IPS-NIHi7 (cell line): ENCODE results near the gene TMEM198.

Experiments
- DNase-seq: peaks from one replicate; pipeline ENCODE4 v3.0.0; 2012; ENCODE audit warnings: mixed read lengths; ENCODE audit errors: extremely low spot score

Gene TMEM198

GRCh38 chr2:219544567-219544966 lies 739 bp downstream of the TMEM198 start:
- no peak for DNase-seq

GRCh38 chr2:219545295-219545942 lies 1.6 kb downstream of the TMEM198 start:
- DNase-seq, result no peak

GRCh38 chr2:219545943-219546352 lies 2.1 kb downstream of the TMEM198 start:
- no peak for DNase-seq

- DNase-seq, result no peak
Observed at GRCh38 chr2:219547621-219548020, 3.8 kb downstream of the TMEM198 start.

DNA sequence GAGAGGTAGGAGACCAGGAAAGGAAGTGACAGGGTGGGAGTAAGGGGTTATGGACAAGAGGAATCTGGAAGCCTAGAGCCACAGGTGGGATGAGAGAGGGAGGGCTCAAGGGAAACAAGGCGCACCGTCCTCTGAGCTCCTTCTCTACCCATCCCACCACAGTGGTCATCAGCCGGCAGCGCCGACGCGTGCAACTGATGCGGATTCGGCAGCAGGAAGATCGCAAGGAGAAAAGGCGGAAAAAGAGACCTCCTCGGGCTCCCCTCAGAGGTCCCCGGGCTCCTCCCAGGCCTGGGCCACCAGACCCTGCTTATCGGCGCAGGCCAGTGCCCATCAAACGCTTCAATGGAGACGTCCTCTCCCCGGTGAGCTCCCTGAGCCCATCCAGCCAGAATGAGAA lies 5.2 kb downstream of the TMEM198 start:
- no peak for DNase-seq

- DNase-seq, result no peak
Observed at GRCh38 chr2:219549619-219550018, 5.8 kb downstream of the TMEM198 start.

DNA sequence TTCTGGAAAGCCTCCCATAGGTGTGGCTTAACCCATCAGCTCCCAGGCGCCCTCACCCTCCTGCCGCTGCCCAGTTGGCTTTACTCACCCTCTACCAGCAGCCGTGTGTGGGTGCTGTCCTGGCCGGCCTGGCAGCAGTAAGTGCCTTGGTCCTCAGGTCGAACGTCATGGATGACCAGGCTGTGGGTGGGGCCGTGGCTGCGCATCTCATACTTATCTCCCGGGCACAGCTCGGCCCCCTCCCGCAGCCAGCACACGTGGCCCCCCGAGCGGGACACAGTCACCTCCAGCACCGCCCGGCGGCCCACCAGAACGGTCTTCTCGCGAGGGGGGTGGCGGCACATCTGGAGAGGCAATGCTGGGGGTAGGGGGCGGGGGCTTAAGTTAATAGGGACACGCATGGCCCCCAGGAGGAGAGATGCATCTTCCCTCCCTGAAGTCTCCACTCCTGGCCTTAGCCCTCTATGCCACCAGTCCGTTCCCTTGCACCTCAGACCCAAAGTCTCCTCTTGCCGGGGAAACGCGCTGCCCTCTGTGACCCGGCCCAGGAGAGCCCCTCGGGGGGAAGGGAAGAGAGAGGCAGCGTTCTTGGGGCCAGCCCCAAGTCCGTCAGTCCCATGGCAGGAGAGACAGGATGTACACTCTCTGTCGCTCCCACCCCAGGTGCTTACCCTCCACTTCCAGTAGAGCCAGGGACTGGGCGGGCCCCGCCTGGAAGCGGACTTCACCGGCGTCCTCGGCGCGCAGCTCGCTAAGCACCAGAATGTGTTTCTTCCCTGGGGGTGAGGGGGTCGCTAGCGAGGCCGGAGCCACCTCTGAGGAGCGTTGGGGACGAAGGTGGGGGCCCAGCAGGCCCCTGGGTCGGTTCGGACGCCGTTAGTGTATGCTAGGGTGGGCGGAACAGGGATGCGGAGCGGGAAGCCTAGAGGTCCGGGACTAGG lies 7.9 kb downstream of the TMEM198 start:
- no peak for DNase-seq

DNA sequence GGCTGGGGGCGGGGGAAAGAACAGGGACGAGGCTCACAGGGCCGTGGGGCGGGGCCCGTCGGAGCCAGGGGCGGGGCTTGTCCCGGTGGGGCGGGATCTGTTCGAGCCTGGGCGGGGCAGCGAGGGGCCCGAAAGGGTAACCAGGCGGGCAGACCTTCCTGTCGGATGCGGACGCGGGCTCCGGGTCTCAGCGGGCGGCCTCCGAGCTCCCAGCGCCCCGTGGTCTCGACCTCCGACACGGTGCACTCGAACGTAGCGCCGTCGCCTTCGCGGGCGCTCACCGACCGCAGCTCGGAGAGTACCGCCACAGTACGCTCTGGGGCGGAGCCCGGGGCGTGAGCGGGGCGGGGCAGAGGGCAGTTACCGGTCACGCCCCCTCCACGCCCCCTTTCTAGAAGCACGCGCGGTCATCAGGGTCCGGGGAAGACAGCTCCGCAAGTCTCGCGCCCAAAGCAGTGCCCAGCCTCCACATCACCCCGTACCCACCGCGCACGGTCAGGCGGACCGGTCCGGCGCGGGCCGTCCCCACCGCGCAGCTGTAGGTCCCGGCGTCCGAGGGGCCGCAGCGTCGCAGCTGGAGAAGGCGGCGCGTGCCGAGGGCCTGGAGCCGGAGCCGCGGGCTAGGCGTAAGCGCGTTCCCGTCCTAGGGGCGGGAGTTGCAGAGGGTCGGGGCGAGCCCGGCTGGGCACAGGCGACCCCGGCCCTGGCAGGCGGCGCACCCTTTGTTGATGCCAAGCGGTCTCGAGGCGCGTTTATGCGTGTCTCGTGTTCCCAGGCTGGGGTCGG lies 8.7 kb downstream of the TMEM198 start:
- DNase-seq, result peak; percentile 91

GRCh38 chr2:219553168-219553417 lies 9.3 kb downstream of the TMEM198 start:
- no peak for DNase-seq

- no peak for DNase-seq
Observed at GRCh38 chr2:219553463-219553963, 9.7 kb downstream of the TMEM198 start.

- no peak for DNase-seq
Observed at GRCh38 chr2:219554350-219554749, 10.5 kb downstream of the TMEM198 start.

- DNase-seq, result no peak
Observed at GRCh38 chr2:219555956-219556355, 12.1 kb downstream of the TMEM198 start.

GRCh38 chr2:219556413-219556812 lies 12.6 kb downstream of the TMEM198 start:
- DNase-seq, result no peak

DNA sequence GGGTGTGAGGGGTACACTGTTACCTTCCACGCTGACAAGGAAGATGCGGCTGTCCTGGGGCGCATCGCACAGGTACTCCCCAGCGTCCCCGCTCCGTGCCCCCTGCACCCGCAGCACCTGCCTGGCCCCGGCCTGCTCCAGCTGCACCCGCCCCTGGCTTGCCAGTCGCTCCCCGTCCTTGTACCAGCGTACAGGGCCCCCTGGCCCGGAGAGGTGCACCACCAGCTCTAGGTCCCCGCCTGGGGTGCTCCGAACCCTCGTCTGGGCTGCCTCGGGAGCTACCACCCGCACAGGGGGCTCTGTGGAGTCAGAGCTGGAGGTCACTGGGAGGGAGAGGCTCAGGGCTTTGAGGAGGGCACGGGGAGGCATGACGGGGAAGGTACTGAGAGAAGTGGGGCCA lies 13.5 kb downstream of the TMEM198 start:
- DNase-seq, result no peak

GRCh38 chr2:219557791-219558785 lies 14.3 kb downstream of the TMEM198 start:
- DNase-seq, result no peak

DNA sequence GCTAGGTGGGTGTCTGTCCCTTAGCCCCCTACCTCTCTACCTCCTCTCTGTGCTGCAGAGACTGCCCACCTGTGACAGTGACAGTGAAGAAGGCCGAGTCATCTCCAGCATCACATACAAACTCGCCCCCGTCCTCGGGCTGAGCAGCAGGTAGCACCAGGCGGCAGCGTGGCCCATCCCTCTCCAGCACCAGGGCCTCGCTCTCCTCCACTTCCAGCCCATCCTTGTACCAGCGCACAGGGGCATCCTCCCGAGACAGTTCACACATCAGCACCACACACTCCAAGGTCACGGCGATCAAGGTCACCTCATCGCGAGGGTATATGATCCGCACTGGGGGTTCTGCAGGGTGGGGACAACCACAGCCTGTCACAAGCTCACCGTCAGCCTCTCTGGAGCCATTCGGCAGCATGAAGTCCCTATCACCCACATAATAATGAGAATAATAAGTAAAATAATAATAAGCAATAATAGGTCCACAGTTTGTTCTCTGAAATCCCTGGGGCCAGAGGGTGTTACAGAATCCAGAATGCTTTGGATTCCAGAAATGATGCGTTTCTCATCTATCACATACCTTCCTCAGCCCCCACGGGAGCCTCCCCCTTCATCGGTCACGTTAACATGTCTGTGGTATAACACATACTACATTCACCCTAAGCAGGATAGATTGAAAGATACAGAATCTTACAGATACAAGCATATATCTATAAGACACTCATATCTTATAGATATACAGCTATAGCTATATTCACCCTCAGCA lies 15.5 kb downstream of the TMEM198 start:
- DNase-seq, result no peak

GRCh38 chr2:219560037-219560892 lies 16.4 kb downstream of the TMEM198 start:
- DNase-seq, result no peak

DNA sequence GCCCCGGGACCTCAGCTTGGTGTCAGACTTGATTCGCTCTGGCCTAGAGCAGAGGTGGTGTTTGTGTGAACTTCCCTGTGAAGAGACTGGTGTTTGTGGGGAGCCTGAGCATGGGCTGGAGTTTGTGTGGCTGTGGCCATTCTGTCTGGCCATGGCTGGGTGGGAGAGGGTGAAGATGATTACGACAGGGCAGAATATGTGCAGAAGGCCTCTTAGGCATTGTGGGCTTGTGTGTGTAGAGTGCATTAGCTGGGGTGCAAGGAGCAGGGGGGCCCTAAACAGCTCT lies 17.0 kb downstream of the TMEM198 start:
- DNase-seq, result no peak

DNA sequence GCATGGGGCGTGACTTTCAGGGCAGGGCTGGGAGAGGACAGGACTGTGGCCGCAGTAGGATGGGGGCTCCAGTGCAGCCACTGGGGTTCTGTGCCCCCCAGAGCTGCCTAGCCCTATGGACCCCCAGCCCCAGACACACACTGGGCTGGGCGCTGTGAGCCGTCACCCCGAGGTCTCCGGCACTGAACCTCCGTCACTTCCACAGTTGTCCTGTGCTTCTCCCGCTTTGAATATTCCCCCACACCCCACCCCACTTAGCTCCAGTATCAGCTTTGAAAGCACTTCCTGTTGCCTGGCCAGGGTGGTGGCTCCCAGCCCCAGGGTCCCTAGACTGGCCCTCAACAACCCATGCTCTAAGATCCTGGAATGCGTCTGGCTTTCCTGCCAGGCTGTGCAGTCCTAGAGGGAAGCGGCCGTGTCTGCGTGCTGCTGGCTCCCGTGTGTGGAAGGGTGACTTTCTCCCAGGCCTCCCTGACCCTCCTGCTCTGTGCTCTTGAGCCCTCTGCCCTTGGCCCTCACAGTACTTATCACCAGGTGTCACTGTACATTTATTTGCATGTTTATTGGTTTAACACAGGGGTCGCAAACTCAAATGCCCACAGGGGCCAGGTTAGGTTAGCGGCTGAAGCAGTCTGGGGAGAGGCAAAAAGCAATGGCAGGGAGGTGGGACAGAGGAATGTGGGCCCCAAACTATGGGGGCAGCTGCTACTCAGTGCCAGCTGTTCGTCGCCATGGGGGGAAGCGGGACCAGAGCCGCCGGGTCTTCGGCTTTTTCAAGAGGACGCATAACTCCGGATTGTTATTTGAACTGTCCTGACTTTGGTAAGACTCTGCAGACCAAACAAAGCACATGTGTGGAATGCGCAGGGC lies 17.6 kb downstream of the TMEM198 start:
- no peak for DNase-seq
